HG03558 (cell line): ENCODE measurements around the gene IFT52.
A peak's percentile ranks its signal among the peaks of the same experiment; 100 is the strongest.
"Not testable (repeated sequence)": the region's sequence is repeated elsewhere in the genome, so short reads cannot be mapped to it uniquely, and the experiment has no call there.

ENCODE experiments used
- ATAC-seq: cut with Tn5 transposase; IDR thresholded peaks from one replicate; pipeline ENCODE4 v1.9.1; 2021; ENCODE audit warnings: moderate number of reproducible peaks; ENCODE audit not compliant: unreplicated experiment; ENCODE audit errors: extremely low read depth

The IFT52 gene

DNA sequence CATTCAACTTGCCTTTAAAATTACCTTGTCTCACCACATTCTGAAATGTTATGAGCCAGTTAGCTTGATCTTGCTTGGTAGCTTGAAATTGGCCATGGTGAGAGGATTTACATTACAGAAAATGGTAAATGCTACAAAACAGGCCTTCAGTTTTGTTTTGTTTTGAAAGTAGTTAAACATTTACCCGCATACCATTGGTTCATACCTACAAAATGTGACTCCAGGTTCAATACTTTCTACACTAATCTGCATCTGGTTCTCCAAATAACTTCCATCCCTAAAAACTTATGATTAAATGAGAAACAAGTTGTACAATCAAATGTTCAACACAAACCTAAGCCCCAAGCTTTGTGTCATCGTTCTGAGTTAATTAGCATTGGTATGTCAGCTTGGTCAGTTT is 45.7 kb downstream of the IFT52 start:
- ATAC-seq, result no peak

DNA sequence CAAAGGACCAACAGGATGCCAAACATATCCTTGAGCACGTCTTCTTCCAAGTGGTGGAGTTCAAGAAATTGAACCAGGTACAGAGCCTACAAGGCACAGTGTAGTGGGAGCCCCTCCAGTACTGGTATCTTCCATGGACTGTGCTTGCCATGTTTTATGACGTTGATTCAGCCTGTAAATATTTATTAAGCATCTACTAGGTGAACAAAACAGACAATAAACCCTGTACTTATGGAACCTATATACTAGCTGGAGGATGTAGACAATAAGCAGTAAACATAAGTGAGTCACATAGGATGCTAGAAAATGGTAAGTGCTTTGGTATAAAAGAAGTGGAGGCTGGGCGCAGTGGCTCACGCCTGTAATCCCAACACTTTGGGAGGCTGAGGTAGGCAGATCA is 51.8 kb downstream of the IFT52 start:
- no peak for ATAC-seq

DNA sequence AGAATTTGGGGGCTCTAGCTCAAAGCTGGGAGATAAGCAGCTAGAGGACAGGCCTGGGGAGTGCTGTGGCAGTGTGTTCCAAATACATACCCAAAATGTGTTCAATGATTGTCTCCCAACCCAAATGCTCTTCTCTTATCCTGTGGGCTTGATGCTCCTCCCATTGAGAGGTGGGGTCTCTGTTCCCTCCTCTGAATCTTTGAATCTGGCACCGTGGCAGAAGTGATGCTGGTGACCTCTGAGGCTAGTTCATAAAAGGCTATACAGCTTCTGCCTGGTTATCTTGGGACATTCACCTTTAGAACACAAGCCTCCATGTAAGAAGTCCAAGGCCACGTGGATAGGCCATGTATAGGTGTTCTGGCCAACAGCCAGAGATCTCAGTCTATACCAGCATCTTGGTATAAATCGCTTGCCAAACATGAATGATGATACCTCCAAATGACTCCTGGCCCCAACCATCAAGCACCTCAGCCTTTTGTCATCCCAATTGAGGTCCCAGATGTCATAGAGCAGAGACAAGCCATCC is 60.3 kb downstream of the IFT52 start:
- no peak for ATAC-seq

DNA sequence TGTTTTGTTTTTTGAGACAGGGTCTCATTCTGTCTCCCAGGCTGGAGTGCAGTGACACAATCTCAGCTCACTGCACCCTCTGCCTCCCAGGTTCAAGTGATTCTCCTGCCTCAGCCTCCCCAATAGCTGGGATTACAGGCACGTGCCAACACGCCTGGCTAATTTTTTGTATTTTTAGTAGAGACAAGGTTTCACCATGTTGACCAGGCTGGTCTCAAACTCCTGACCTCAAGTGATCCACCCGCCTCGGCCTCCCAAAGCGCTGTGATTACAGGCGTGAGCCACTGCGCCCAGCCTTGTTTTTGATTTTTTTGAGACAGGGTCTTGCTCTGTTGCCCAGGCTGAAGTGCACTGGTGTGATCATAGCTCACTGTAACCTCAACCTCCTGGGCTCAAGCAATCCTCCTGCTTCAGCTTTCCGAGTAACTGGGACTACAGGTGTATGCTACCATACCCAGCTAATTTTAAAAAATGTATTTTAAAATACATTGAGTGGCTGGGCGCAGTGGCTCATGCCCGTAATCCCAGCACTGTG is 61.0 kb downstream of the IFT52 start:
- not testable (repeated sequence) for ATAC-seq

DNA sequence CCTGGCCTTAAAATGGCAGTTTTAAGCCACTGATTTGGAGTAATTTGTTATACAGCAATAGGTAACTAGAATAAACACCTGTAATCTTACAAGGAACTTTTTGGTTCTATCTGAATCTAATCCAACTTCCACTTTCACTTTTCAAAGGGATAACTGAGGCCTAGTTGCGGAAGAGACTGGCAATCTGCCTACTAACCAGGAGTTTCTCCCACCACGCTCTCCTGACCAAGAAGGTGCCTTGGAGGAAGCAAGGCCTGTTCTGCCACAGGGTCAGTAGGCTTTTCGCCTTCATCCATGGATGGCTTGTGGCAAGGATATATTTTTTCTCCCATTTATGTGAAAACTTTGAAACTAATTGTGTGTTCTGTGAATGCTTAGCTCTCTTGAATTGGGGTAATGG is 63.2 kb downstream of the IFT52 start:
- ATAC-seq, result no peak

DNA sequence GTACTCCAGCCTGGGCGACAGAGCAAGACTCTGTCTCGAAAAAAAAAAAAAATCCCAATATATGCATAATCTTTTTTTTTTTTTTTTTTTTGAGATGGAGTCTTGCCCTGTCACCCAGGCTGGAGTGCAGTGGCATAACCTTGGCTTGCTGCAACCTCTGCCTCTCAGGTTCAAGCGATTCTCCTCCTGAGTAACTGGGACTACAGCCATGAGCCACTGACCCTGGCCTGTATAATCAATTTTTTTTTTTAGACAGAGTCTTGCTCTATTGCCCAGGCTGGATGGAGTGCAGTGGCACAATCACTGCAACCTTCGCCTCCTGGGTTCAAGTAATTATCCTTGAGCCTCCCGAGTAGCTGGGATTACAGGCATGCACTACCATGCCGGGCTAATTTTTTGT is 64.4 kb downstream of the IFT52 start:
- not testable (repeated sequence) for ATAC-seq

DNA sequence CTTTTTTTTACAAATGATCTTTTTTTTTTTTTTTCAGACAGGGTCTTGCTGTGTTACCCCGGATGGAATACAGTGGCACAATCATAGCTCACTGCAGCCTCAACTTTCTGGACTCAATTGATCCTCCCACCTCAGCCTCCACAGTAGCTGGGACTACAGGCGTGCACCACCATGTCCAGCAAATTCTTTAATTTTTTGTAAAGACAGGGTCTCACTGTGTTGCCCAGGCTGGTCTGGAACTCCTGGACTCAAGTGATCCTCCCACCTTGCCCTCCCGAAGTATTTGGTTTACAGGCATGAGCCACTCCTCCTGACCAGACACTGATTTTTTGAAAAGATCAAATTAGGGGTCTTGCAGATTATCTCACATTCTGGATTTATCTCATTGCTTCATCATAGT is 65.2 kb downstream of the IFT52 start:
- no peak for ATAC-seq

DNA sequence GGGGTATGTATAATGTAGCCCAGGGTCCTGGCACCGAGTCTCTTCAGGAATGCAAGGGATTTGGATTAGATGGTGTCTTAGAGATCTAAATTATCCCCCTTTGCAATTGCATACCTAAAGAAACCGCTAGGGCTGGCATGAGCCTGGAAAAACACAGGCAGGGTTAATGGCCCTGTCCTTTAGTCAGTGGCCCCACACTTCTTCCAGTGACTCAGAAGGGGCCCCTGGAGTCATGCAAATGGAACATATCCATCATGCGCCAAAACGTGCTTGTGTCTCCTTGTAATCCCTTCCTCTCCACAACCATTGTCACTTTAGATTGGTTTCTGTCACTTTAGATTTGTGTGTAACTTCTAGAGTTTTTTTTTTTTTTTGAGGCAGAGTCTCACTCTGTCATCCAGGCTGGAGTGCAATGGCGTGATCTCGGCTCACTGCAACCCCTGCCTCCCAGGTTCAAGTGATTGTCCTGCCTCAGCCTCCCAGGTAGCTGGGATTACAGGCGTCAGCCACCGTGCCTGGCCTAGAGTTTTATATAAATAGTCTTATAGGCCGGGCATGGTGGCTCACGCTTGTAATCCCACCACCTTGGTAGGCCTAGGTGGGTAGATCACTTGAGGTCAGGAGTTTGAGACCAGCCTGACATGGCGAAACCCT is 67.5 kb downstream of the IFT52 start:
- ATAC-seq, result no peak

DNA sequence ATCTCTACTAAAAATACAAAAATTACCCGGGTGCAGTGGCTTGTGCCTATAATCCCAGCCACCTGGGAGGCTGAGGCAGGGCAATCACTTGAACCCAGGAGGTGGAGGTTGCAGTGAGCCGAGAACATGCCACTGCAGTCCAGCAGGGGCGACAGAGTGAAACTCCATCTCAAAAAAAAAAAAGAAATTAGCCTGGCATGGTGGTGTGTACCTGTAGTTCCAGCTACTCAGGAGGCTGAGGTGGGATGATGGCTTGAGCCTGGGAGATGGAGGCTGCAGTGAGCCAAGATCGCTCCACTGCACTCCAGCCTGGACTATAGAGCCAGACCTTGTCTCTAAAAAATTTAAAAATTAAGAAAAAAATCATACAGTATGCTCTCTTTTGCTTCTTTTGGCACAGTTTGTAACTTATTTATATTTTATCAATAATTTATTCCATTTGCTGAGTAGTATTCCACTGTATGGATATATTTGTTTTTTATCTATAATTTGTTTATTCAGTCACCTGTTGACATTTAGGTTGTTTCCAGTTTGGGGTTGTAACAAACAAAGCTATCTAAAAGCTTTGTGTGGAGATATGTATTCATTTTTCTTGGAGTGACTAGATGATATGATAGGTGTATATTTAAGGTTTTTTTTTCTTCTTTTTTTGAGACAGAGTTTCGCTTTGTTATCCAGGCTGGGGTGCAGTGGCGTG is 68.1 kb downstream of the IFT52 start:
- no peak for ATAC-seq

DNA sequence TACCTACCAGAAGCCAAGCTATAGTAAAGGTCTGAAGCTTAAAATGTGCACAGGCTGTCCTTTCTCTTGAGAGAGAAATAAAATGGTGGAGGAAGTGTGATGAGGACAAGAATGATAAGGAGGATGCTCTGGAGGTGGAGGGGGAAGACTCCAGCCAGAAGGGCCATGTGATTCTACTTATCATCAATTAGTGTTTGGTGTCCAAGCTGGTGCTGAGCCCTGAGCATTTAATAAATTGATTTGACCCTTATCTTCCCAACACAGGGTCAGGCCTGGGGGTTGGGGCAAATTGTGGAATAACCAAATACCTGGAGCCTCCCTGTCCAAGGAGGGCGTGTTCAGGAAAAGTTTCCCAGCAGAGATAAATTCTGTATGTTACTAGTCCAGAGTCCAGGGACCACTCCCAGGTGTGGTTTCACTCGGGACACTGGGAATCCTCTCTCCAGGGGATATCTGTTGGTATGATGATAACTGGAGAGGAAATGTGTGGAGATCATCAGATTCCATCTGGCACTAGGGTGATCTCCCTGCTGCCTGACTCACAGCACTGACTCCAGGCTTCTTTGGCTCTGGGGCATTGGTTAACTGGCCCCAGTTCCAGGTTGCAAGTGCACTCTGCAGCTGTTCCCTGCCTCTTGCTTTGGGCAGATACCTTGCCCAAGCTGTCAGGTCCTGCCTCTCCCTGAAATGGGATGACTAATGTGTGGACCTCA is 72.4 kb downstream of the IFT52 start:
- no peak for ATAC-seq

DNA sequence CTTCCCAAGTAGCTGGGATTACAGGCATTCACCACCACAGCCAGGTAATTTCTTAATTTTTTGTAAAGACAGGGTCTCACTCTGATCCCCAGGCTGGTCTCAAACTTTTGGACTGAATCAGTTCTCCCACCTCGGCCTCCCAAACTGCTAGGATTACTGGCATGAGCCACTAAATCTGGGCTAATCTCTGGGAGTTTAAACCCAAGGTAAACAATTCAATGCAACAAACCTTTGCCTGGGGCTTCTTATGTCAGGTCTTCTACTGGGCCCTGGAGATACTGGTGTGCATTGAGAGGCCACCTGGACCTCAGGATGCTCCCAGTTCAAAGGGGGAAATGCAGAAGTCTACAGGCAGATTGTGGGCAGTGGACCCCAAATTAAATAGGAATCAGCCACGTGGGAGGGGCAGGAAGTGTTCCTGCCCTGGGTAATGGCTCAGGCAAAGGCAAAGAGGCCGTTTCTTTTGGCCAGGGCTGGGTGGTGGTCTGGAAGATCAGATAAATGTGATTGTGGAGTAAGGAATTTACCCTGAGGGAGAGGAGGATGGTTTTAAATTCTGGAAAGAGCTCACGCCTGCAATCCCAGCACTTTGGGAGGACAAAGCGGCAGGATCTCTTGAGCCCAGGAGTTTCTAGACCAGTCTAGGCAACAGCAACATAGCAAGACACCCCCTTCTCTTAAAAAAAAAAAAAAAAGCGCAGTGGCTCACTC is 74.9 kb downstream of the IFT52 start:
- ATAC-seq, result no peak

DNA sequence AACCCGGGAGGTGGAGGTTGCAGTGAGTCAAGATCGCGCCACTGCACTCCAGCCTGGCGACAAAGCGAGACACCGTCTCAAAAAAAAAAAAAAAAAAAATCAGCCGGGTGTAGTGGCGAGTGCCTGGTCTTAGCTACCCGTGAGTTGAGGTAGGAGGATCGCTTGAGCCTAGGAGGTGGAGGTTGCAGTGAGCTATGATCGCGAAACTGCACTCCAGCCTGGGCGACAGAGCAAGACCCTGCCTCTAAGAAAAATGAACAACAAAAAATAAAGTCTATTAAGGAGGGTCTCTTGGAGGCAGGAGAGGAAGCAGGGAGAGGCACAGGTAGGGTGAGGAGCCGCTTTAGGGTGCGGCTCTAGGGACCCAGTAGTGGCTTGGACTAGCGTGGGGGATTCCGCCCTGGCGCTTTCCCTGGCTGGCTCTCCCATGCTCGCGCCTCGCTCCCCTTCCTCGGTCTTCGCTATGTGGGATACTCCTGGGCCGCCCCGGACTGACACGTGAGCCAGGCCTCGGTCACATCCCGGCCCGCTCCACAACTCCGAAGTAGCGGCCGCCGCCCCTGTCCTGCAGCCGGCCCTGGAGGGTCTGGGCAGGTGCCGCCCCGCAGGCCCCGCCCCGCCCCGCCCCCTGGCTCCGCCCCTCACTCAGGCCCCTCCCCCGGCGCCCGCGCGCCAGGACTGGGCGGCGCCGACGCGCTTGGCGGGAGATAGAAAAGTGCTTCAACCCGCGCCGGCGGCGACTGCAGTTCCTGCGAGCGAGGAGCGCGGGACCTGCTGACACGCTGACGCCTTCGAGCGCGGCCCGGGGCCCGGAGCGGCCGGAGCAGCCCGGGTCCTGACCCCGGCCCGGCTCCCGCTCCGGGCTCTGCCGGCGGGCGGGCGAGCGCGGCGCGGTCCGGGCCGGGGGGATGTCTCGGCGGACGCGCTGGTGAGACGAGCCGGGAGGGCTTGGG is 75.9 kb downstream of the IFT52 start, which contains the start of gene MYBL2:
Gene MYBL2 (plus strand): TSS at position 739 of the 953 bp plus-strand sequence. CDS start 170 bp downstream, at position 909.
- peak; percentile 35 for ATAC-seq

DNA sequence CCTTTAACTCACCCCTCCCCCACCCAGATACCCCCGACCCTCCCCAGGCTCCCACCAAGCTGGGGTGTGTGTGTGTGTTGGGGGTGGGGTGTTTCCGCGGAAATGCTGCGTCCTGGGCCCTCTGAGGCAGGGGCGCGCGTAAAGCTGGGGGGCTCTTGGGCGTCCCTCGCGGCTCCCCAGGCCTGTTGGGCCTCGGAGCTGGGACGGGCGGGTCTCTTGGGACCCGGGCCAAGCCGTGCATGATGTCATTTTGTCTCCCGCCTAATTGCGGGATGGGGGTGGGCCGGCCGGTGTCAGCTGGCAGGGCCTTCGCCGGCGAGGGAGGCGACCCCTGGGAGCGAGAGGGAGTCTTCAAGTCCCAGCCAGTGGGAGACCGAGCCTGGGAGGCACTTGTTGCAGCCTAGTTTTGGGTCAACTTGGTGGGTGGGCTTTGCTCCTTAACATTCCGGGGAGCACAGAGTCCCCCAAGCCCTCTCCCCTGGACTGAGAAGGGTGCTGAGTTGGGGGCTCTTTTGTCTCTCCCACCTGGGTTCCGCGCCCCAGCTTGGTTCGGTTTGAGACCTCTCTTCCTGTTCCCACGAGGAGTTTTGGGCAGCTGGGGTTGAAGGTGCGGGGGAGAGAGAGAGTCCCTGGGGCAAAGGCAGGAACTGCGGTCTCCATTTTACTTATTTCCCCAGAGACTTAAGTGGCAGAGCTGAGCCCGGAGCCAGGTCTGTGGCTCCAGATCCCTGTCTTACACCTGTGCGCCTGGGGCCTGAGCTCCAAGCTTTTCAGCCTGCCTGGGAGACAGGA is 76.8 kb downstream of the IFT52 start:
- no peak for ATAC-seq

DNA sequence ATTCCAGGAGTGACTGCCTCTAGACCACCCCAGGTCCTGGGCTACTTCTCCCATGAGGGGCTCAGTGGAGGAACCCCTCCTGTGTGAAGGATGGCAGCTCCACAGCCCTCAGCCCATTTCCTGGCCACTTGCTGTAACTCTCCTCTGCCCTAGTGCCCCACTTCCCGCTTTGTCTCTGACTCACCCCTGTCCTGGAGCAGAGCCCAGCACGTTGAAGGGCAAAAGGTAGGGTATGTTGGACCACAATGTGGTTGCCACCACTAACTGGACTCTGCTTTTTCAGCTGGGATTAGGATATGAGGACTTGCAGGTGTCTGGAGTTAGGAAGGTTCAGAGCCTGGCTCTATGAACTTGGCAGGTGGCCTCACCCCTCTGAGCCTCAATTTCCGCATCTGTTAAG is 78.6 kb downstream of the IFT52 start:
- ATAC-seq, result no peak

DNA sequence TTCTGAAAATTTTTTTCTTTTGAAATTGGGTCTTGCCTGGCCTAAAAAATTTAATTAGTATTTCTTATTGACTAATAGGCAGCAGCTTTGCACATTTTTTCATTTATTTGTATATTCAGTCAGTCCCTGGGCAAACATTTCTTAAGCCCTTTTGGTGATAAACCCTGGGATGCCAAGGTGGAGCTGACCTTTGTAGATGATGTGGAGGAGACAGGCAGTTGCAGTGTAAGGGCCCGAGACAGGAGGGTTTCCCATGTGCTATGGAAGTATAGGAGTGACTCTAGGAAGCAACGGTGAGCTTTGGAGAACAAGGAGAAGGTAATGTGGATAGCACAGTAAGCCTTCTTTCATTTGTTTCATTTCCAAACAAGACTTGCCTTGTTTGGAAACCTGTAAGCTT is 79.7 kb downstream of the IFT52 start:
- no peak for ATAC-seq

DNA sequence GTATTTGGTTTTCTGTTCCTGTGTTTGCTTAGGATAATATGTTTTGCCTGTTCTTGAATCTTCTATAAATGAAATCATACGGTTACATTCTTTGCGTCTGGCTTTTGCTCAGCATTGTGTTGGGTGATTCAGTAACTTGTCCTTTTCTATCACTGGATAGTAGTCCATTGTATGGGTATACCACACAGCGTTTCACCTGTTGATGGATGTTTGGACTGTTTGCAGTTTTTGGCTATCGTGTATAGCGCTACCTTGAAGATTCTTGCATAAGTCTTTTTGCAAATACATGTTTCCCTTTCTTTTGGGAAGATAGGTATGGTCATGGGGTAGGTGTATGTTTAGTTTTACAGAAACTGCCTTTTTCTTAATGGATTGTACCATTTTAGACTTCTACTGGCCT is 85.6 kb downstream of the IFT52 start:
- no peak for ATAC-seq

DNA sequence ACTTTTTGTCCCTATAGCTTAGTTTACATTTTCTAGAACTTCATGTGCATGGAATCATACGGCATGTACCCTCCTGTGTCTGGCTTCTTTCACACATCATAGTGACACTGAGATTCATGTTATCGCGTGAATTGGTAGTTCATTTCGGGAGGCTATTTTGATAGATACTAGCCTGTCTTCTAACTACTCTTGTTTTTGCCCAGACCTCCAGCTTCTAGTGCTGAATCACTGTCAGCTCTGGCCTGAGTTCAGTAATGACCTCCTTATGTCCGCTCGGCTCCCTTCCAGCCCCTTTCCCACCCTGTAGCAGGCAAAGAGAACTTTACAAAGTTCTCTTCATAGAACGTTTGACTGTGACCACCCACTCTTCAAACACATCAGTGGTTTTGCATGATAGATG is 90.2 kb downstream of the IFT52 start:
- no peak for ATAC-seq

DNA sequence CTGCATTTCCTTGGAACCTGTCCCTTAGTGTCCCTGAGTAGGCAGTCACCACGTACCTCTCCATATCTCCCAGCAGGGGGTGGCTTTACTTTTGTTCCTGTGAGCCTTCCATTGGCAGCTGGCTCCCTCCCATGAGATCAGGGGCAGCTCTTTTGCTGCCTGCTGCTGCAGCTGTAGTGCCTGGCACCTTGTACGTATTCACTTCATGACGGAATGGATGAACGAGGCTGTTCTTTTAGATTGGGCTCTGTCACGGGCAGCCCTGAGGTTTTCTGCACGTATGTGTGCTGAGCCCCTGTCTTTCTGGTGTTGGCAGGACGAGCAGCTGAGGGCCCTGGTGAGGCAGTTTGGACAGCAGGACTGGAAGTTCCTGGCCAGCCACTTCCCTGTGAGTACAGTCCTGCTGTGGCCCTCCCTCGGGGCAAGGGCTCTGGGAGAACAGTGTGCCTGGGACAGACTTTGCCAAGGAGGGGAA is 90.8 kb downstream of the IFT52 start:
- no peak for ATAC-seq
